Chondrocyte (in vitro differentiated cells): ENCODE measurements around the gene DHTKD1. TPM values are rescaled to one million over a fixed set of nuclear protein-coding genes. Genes with fewer than 3 reads are reported as not detected.
A peak's percentile ranks its signal among the peaks of the same experiment; 100 is the strongest.

Experiments
- DNase-seq: peaks from one replicate; pipeline ENCODE4 v3.0.0; 2021; ENCODE audit warnings: mixed read lengths, low spot score
- H3K27ac Mint-ChIP-seq: one replicate; pipeline ENCODE4 v1.8.0; 2021; ENCODE audit warnings: mild to moderate bottlenecking, moderate library complexity, mixed read lengths; ENCODE audit not compliant: unreplicated experiment
- H3K27me3 Mint-ChIP-seq: 2 replicates; pipeline ENCODE4 v1.8.0; 2021; ENCODE audit warnings: low read depth, mixed read lengths
- H3K36me3 Mint-ChIP-seq: 2 replicates; pipeline ENCODE4 v1.8.0; 2021; ENCODE audit warnings: low read depth, mixed read lengths
- H3K4me1 Mint-ChIP-seq: 2 replicates; pipeline ENCODE4 v1.8.0; 2021; ENCODE audit warnings: low read depth, mild to moderate bottlenecking, mixed read lengths
- H3K4me3 Mint-ChIP-seq: one replicate; pipeline ENCODE4 v1.8.0; 2021; ENCODE audit warnings: mild to moderate bottlenecking, moderate library complexity, mixed read lengths; ENCODE audit not compliant: unreplicated experiment
- H3K9me3 Mint-ChIP-seq: 2 replicates; pipeline ENCODE4 v1.8.0; 2021; ENCODE audit warnings: low read depth, mixed read lengths
- CTCF ChIP-seq: fragments of 200-600 bp; sonication (generic); IDR thresholded peaks from 2 replicates; pipeline ENCODE4 v1.5.0; 2021; ENCODE audit warnings: antibody characterized with exemption, mild to moderate bottlenecking, moderate library complexity
- long read RNA-seq: library from polyadenylated mRNA; stranded (forward); transcript quantifications from one replicate; pipeline ENCODE4 v2.0.0, GENCODE V29; 2021
- total RNA-seq: library from RNA; stranded (reverse); gene quantifications from 3 replicates; pipeline ENCODE4 v1.2.1, GENCODE V29; 2021

Gene DHTKD1, protein sequence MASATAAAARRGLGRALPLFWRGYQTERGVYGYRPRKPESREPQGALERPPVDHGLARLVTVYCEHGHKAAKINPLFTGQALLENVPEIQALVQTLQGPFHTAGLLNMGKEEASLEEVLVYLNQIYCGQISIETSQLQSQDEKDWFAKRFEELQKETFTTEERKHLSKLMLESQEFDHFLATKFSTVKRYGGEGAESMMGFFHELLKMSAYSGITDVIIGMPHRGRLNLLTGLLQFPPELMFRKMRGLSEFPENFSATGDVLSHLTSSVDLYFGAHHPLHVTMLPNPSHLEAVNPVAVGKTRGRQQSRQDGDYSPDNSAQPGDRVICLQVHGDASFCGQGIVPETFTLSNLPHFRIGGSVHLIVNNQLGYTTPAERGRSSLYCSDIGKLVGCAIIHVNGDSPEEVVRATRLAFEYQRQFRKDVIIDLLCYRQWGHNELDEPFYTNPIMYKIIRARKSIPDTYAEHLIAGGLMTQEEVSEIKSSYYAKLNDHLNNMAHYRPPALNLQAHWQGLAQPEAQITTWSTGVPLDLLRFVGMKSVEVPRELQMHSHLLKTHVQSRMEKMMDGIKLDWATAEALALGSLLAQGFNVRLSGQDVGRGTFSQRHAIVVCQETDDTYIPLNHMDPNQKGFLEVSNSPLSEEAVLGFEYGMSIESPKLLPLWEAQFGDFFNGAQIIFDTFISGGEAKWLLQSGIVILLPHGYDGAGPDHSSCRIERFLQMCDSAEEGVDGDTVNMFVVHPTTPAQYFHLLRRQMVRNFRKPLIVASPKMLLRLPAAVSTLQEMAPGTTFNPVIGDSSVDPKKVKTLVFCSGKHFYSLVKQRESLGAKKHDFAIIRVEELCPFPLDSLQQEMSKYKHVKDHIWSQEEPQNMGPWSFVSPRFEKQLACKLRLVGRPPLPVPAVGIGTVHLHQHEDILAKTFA
- total RNA-seq, result 12.1 to 16.4 TPM (median 13.7 TPM) in 3 replicates
- long read RNA-seq, full-length matches to known transcripts, result 11 of 25 reads
- long read RNA-seq, partial matches to known transcripts, result 3 of 25 reads
- long read RNA-seq, other reads (novel, unspliced or antisense), result 11 of 25 reads

DNA sequence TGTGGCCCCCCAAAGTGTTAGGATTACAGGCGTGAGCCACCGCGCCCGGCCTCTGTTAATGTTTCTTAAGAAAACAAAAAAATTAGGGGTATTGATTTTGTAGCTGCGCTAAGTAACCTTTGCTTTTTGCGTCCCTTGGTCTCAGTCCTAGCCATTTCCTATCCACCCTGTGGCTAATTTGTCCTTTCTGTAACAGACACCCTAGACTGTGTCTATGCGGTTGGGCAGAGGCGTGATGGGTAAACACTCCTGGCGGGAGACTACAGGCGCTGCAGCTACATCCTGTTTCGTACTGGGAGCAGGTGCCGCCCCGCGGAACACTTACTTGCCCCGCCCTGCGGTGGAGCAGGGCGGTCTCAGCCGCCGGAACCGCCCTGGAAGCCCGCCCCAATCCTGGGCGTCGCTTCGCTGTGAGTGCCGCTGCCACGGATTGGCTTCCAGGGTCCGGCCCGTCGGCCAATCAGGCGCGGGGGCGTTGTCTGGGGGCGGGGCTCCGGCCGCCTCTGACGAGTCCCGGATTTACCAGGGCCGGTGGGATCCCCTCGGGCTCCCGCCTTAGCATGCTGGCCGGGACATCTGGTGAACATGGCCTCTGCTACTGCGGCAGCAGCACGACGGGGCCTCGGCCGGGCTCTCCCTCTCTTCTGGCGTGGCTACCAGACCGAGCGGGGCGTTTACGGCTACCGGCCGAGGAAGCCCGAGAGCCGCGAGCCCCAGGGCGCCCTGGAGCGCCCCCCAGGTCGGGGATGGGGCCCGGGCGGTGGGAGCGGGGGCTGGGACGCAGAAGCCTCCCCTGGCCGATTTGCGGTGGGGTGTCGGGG, at the start of gene DHTKD1:
TSS of gene DHTKD1 (plus strand) at position 506 of the 821 bp plus-strand sequence. CDS start at position 586, 80 bp downstream.
- Mint-ChIP-seq H3K27me3 (no peaks in the 10 kb centered on the region), H3K27ac (peak within 1 kb of the TSS; percentile 80)
- TF ChIP-seq CTCF, result peak; percentile 60

GRCh38 chr10:12019283-12019971, 49.3 kb upstream of the DHTKD1 start:
- TF ChIP-seq CTCF, result no peak
- H3K36me3 Mint-ChIP-seq, result peaks cover 2% of the 10 kb centered on the region
- no peaks in the 10 kb centered on the region for H3K27me3 Mint-ChIP-seq
- H3K4me1 Mint-ChIP-seq, result peaks cover 14% of the 10 kb centered on the region
- DNase-seq, result no peak
- peak overlapping the region; percentile 27 for H3K27ac Mint-ChIP-seq
- H3K4me3 Mint-ChIP-seq, result no peak overlapping the region
- H3K9me3 Mint-ChIP-seq, result no peaks in the 10 kb centered on the region

More for the DNA sequence above, at the start of gene DHTKD1:
- H3K36me3 Mint-ChIP-seq, result no peaks in the 10 kb centered on the region
- no peaks in the 10 kb centered on the region for H3K9me3 Mint-ChIP-seq
- DNase-seq, result peak; percentile 100
- H3K4me1 Mint-ChIP-seq, result peaks cover 26% of the 10 kb centered on the region
- H3K4me3 Mint-ChIP-seq, result peak within 1 kb of the TSS; percentile 77

DNA sequence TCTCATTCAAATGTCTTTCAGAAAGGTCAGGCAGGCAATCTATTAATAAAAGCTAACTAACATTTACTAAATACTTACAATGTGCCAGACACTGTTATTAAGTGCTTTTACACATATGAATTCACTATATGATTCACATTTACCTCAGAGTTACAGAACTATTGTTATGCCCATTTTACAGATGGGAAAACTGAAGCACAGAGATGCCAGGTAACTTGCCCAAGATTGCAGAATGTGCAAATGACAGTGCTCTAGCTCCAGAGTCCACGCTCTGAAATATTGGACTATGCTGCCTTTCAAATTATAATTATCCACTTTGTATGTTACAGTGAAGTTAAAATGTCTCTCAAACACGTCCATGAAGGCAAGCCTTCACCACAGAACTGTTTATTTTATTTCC, 48.2 kb upstream of the DHTKD1 start:
- DNase-seq, result no peak
- Mint-ChIP-seq H3K36me3 (peaks cover 2% of the 10 kb centered on the region), H3K27me3 (no peaks in the 10 kb centered on the region), H3K4me1 (peaks cover 14% of the 10 kb centered on the region), H3K9me3 (no peaks in the 10 kb centered on the region), H3K27ac (no peak overlapping the region), H3K4me3 (no peak overlapping the region)
- no peak for TF ChIP-seq CTCF

GRCh38 chr10:12022580-12023257, 46.0 kb upstream of the DHTKD1 start:
- no peaks in the 10 kb centered on the region for H3K9me3 Mint-ChIP-seq
- H3K4me3 Mint-ChIP-seq, result no peak overlapping the region
- TF ChIP-seq CTCF, result no peak
- no peak overlapping the region for H3K27ac Mint-ChIP-seq
- H3K27me3 Mint-ChIP-seq, result no peaks in the 10 kb centered on the region
- peaks cover 3% of the 10 kb centered on the region for H3K36me3 Mint-ChIP-seq
- peaks cover 14% of the 10 kb centered on the region for H3K4me1 Mint-ChIP-seq
- DNase-seq, result no peak
